Adipocyte (in vitro differentiated cells): ENCODE data around the gene PXYLP1.
"Not testable (repeated sequence)": the region's sequence is repeated elsewhere in the genome, so short reads cannot be mapped to it uniquely, and the experiment has no call there.

Experiments
- DNase-seq: peaks from one replicate; pipeline ENCODE4 v3.0.0-alpha.2; 2015; ENCODE audit warnings: low read depth
- H3K27me3 ChIP-seq: replicated peaks from 2 replicates; pipeline ENCODE4 v1.7.0; 2013; ENCODE audit warnings: mild to moderate bottlenecking, low read length, moderate library complexity; ENCODE audit not compliant: control insufficient read depth, insufficient read depth
- H3K36me3 ChIP-seq: 2 replicates; pipeline ENCODE4 v1.7.0; 2013; ENCODE audit warnings: low read length, mild to moderate bottlenecking, moderate library complexity; ENCODE audit not compliant: control insufficient read depth, insufficient read depth, severe bottlenecking
- H3K4me1 ChIP-seq: 2 replicates; pipeline ENCODE4 v1.7.0; 2013; ENCODE audit warnings: mild to moderate bottlenecking, low read length, moderate library complexity; ENCODE audit not compliant: control insufficient read depth, insufficient read depth
- H3K4me3 ChIP-seq: 2 replicates; pipeline ENCODE4 v1.7.0; 2013; ENCODE audit warnings: mild to moderate bottlenecking, low read length, moderate library complexity
- H3K9ac ChIP-seq: 2 replicates; pipeline ENCODE4 v1.7.0; 2013; ENCODE audit warnings: mild to moderate bottlenecking, low read length, moderate library complexity
- H3K9me3 ChIP-seq: 2 replicates; pipeline ENCODE4 v1.7.0; 2013; ENCODE audit warnings: mild to moderate bottlenecking, low read length, moderate library complexity; ENCODE audit not compliant: control insufficient read depth

The PXYLP1 gene

GRCh38 chr3:141211306-141211705 is 20.3 kb upstream of the PXYLP1 start:
- not testable (repeated sequence) for H3K4me1 ChIP-seq, DNase-seq, H3K9ac ChIP-seq, H3K27me3 ChIP-seq, H3K4me3 ChIP-seq, H3K9me3 ChIP-seq, H3K36me3 ChIP-seq

- no peak overlapping the region for H3K4me3 ChIP-seq
- H3K27me3 ChIP-seq, result no peaks in the 10 kb centered on the region
- H3K4me1 ChIP-seq, result no peaks in the 10 kb centered on the region
- no peak overlapping the region for H3K9ac ChIP-seq
- DNase-seq, result no peak
- H3K36me3 ChIP-seq, result no peaks in the 10 kb centered on the region
- no peaks in the 10 kb centered on the region for H3K9me3 ChIP-seq
Measured at GRCh38 chr3:141212101-141212500, 19.5 kb upstream of the PXYLP1 start.

- Histone ChIP-seq H3K4me3 (no peak overlapping the region), H3K4me1 (no peaks in the 10 kb centered on the region), H3K36me3 (no peaks in the 10 kb centered on the region), H3K27me3 (no peaks in the 10 kb centered on the region), H3K9ac (no peak overlapping the region), H3K9me3 (no peaks in the 10 kb centered on the region)
- no peak for DNase-seq
Measured at GRCh38 chr3:141212555-141212954, 19.1 kb upstream of the PXYLP1 start.

GRCh38 chr3:141216975-141217374 is 14.7 kb upstream of the PXYLP1 start:
- no peak overlapping the region for H3K4me3 ChIP-seq
- DNase-seq, result no peak

GRCh38 chr3:141217389-141217788 is 14.2 kb upstream of the PXYLP1 start:
- no peak overlapping the region for H3K9ac ChIP-seq
- H3K27me3 ChIP-seq, result peaks cover 17% of the 10 kb centered on the region
- peaks cover 2% of the 10 kb centered on the region for H3K4me1 ChIP-seq
- no peak overlapping the region for H3K4me3 ChIP-seq
- no peak for DNase-seq
- no peaks in the 10 kb centered on the region for H3K9me3 ChIP-seq
- H3K36me3 ChIP-seq, result no peaks in the 10 kb centered on the region

More at GRCh38 chr3:141216975-141217374, 14.7 kb upstream of the PXYLP1 start:
- Histone ChIP-seq H3K4me1 (peaks cover 2% of the 10 kb centered on the region), H3K9ac (no peak overlapping the region), H3K9me3 (no peaks in the 10 kb centered on the region), H3K36me3 (no peaks in the 10 kb centered on the region), H3K27me3 (peaks cover 17% of the 10 kb centered on the region)

- peaks cover 2% of the 10 kb centered on the region for H3K4me1 ChIP-seq
- DNase-seq, result no peak
- no peak overlapping the region for H3K4me3 ChIP-seq
- H3K36me3 ChIP-seq, result no peaks in the 10 kb centered on the region
- H3K27me3 ChIP-seq, result peaks cover 17% of the 10 kb centered on the region
- no peak overlapping the region for H3K9ac ChIP-seq
- peaks cover 4% of the 10 kb centered on the region for H3K9me3 ChIP-seq
Measured at GRCh38 chr3:141218162-141218835, 13.3 kb upstream of the PXYLP1 start.

GRCh38 chr3:141218926-141219325 is 12.7 kb upstream of the PXYLP1 start:
- Histone ChIP-seq H3K9me3 (peaks cover 10% of the 10 kb centered on the region), H3K4me1 (peaks cover 2% of the 10 kb centered on the region), H3K9ac (no peak overlapping the region), H3K27me3 (peaks cover 17% of the 10 kb centered on the region), H3K36me3 (no peaks in the 10 kb centered on the region), H3K4me3 (no peak overlapping the region)
- DNase-seq, result no peak

GRCh38 chr3:141223673-141224166 is 7.9 kb upstream of the PXYLP1 start:
- no peak overlapping the region for H3K9ac ChIP-seq
- peaks cover 17% of the 10 kb centered on the region for H3K9me3 ChIP-seq
- no peak for DNase-seq
- peaks cover 17% of the 10 kb centered on the region for H3K27me3 ChIP-seq
- H3K4me1 ChIP-seq, result peaks cover 7% of the 10 kb centered on the region
- no peaks in the 10 kb centered on the region for H3K36me3 ChIP-seq
- H3K4me3 ChIP-seq, result no peak overlapping the region

- H3K9me3 ChIP-seq, result peaks cover 17% of the 10 kb centered on the region
Measured at GRCh38 chr3:141225939-141226338, 5.7 kb upstream of the PXYLP1 start.

GRCh38 chr3:141227216-141227615 is 4.4 kb upstream of the PXYLP1 start:
- Histone ChIP-seq H3K4me1 (peaks cover 14% of the 10 kb centered on the region), H3K9ac (no peak overlapping the region), H3K36me3 (no peaks in the 10 kb centered on the region), H3K9me3 (peaks cover 17% of the 10 kb centered on the region), H3K4me3 (no peak overlapping the region), H3K27me3 (no peaks in the 10 kb centered on the region)
- DNase-seq, result no peak

More at GRCh38 chr3:141225939-141226338, 5.7 kb upstream of the PXYLP1 start:
- DNase-seq, result no peak
- H3K36me3 ChIP-seq, result no peaks in the 10 kb centered on the region
- no peak overlapping the region for H3K9ac ChIP-seq
- H3K4me1 ChIP-seq, result peaks cover 11% of the 10 kb centered on the region
- peaks cover 7% of the 10 kb centered on the region for H3K27me3 ChIP-seq
- no peak overlapping the region for H3K4me3 ChIP-seq

GRCh38 chr3:141227752-141228151 is 3.9 kb upstream of the PXYLP1 start:
- H3K9ac ChIP-seq, result no peak overlapping the region
- H3K4me1 ChIP-seq, result peaks cover 19% of the 10 kb centered on the region
- H3K9me3 ChIP-seq, result peaks cover 17% of the 10 kb centered on the region
- no peaks in the 10 kb centered on the region for H3K36me3 ChIP-seq
- no peak overlapping the region for H3K4me3 ChIP-seq
- no peaks in the 10 kb centered on the region for H3K27me3 ChIP-seq
- DNase-seq, result peak; percentile 83

- Histone ChIP-seq H3K36me3 (no peaks in the 10 kb centered on the region), H3K4me1 (peaks cover 19% of the 10 kb centered on the region), H3K4me3 (no peak overlapping the region), H3K27me3 (no peaks in the 10 kb centered on the region), H3K9me3 (peaks cover 12% of the 10 kb centered on the region), H3K9ac (no peak overlapping the region)
- DNase-seq, result no peak
Measured at GRCh38 chr3:141228395-141228794, 3.2 kb upstream of the PXYLP1 start.
